OCI-LY3 (cell line): ENCODE measurements around the gene ADAMTS2.

Experiments
- H2AFZ ChIP-seq: fragments of 200-600, 300-600 bp; shearing (Covaris generic); 2 replicates; pipeline ENCODE4 v1.6.0; 2014; ENCODE audit warnings: antibody characterized with exemption, low read depth, low read length
- H3K27ac ChIP-seq: fragments of 200-600, 300-600 bp; sonication (generic); 2 replicates; pipeline ENCODE4 v1.5.1; 2014; ENCODE audit warnings: mild to moderate bottlenecking, low read length, moderate library complexity, mixed read lengths
- H3K27me3 ChIP-seq: fragments of 200-600, 300-600 bp; sonication (generic); 2 replicates; pipeline ENCODE4 v1.6.1; 2014; ENCODE audit warnings: low read depth, low read length, mixed read lengths
- H3K36me3 ChIP-seq: fragments of 200-600, 300-600 bp; sonication (generic); replicated peaks from 2 replicates; pipeline ENCODE3; 2014; ENCODE audit warnings: low read depth, low read length, mixed read lengths
- H3K4me1 ChIP-seq: fragments of 300-600, 200-600 bp; sonication (generic); 2 replicates; pipeline ENCODE4 v1.6.1; 2014; ENCODE audit warnings: low read length, mixed read lengths
- H3K4me2 ChIP-seq: fragments of 200-600, 300-600 bp; sonication (generic); 2 replicates; pipeline ENCODE4 v1.6.1; 2014; ENCODE audit warnings: low read length, mixed read lengths
- H3K4me3 ChIP-seq: fragments of 300-600, 200-600 bp; sonication (generic); 2 replicates; pipeline ENCODE4 v1.5.1; 2014; ENCODE audit warnings: antibody characterized with exemption, mild to moderate bottlenecking, low read length, moderate library complexity
- H3K79me2 ChIP-seq: fragments of 300-600, 200-600 bp; shearing (Covaris generic); 2 replicates; pipeline ENCODE4 v1.6.1; 2014; ENCODE audit warnings: mild to moderate bottlenecking, low read length, mixed read lengths
- H3K9ac ChIP-seq: fragments of 300-600, 200-600 bp; shearing (Covaris generic); 2 replicates; pipeline ENCODE4 v1.6.0; 2014; ENCODE audit warnings: mild to moderate bottlenecking, low read length, moderate library complexity
- H3K9me3 ChIP-seq: fragments of 200-600, 300-600 bp; shearing (Covaris generic); 2 replicates; pipeline ENCODE4 v1.6.1; 2014; ENCODE audit warnings: low read length, mixed read lengths; ENCODE audit not compliant: insufficient read depth
- H4K20me1 ChIP-seq: fragments of 200-600, 300-600 bp; sonication (generic); 2 replicates; pipeline ENCODE4 v1.6.1; 2016; ENCODE audit warnings: low read length, mixed read lengths; ENCODE audit not compliant: insufficient read depth
- CTCF ChIP-seq: fragments of 200-600, 300-600 bp; sonication (generic); IDR thresholded peaks from 2 replicates; pipeline ENCODE4 v1.5.1; 2014; ENCODE audit warnings: antibody characterized with exemption, low read length, low read depth
- EZH2phosphoT487 ChIP-seq: fragments of 200-600 bp; shearing (Covaris generic); IDR thresholded peaks from 2 replicates; pipeline ENCODE4 v1.6.1; 2018; ENCODE audit warnings: antibody characterized with exemption, mixed run types, low read depth

The ADAMTS2 gene

GRCh38 chr5:179135441-179136215 is 209.6 kb downstream of the ADAMTS2 start:
- Histone ChIP-seq H3K4me2 (no peak overlapping the region), H3K27ac (no peak overlapping the region), H2AFZ (no peak overlapping the region), H3K79me2 (no peaks in the 10 kb centered on the region), H3K36me3 (no peaks in the 10 kb centered on the region), H4K20me1 (no peaks in the 10 kb centered on the region), H3K27me3 (no peaks in the 10 kb centered on the region), H3K9me3 (no peaks in the 10 kb centered on the region), H3K4me1 (no peaks in the 10 kb centered on the region), H3K9ac (no peak overlapping the region), H3K4me3 (no peak overlapping the region)
- TF ChIP-seq CTCF (no peak), EZH2phosphoT487 (no peak)

GRCh38 chr5:179135006-179135405 is 210.3 kb downstream of the ADAMTS2 start:
- TF ChIP-seq CTCF = no peak
- TF ChIP-seq EZH2phosphoT487 = no peak
- H3K27ac ChIP-seq = no peak overlapping the region
- H4K20me1 ChIP-seq = no peaks in the 10 kb centered on the region
- H3K4me1 ChIP-seq = no peaks in the 10 kb centered on the region
- H3K9ac ChIP-seq = no peak overlapping the region
- H3K4me2 ChIP-seq = no peak overlapping the region
- no peak overlapping the region for H2AFZ ChIP-seq
- H3K4me3 ChIP-seq = no peak overlapping the region
- no peaks in the 10 kb centered on the region for H3K9me3 ChIP-seq
- H3K36me3 ChIP-seq = no peaks in the 10 kb centered on the region
- no peaks in the 10 kb centered on the region for H3K79me2 ChIP-seq
- no peaks in the 10 kb centered on the region for H3K27me3 ChIP-seq

GRCh38 chr5:179134511-179134910 is 210.8 kb downstream of the ADAMTS2 start:
- no peaks in the 10 kb centered on the region for H3K27me3 ChIP-seq
- H3K9me3 ChIP-seq = no peaks in the 10 kb centered on the region
- TF ChIP-seq CTCF (no peak), EZH2phosphoT487 (no peak)
- H3K4me3 ChIP-seq = no peak overlapping the region
- no peak overlapping the region for H3K27ac ChIP-seq
- no peak overlapping the region for H3K9ac ChIP-seq
- no peak overlapping the region for H2AFZ ChIP-seq
- H3K36me3 ChIP-seq = no peaks in the 10 kb centered on the region
- no peaks in the 10 kb centered on the region for H3K4me1 ChIP-seq
- no peaks in the 10 kb centered on the region for H4K20me1 ChIP-seq
- no peak overlapping the region for H3K4me2 ChIP-seq
- no peaks in the 10 kb centered on the region for H3K79me2 ChIP-seq

- H2AFZ ChIP-seq = no peak overlapping the region
- H3K9ac ChIP-seq = no peak overlapping the region
- no peaks in the 10 kb centered on the region for H3K79me2 ChIP-seq
- no peaks in the 10 kb centered on the region for H3K36me3 ChIP-seq
- H3K9me3 ChIP-seq = no peaks in the 10 kb centered on the region
- H3K4me2 ChIP-seq = no peak overlapping the region
- H3K4me1 ChIP-seq = no peaks in the 10 kb centered on the region
- no peak overlapping the region for H3K27ac ChIP-seq
- no peaks in the 10 kb centered on the region for H4K20me1 ChIP-seq
- no peak overlapping the region for H3K4me3 ChIP-seq
- TF ChIP-seq CTCF (no peak), EZH2phosphoT487 (no peak)
- no peaks in the 10 kb centered on the region for H3K27me3 ChIP-seq
These were observed 212.5 kb downstream of the ADAMTS2 start for GRCh38 chr5:179132586-179133355.
